KOPT-K1 (cell line): ENCODE results near the gene APOF.
A peak's percentile ranks its signal among the peaks of the same experiment; 100 is the strongest.
"Not testable (repeated sequence)": the region's sequence is repeated elsewhere in the genome, so short reads cannot be mapped to it uniquely, and the experiment has no call there.

ENCODE experiments used
- H3K27ac ChIP-seq: fragments of 200-600 bp; sonication (generic); 2 replicates; pipeline ENCODE4 v1.5.1; 2016; ENCODE audit warnings: antibody characterized with exemption, mild to moderate bottlenecking, low read depth, low read length; ENCODE audit not compliant: poor library complexity, severe bottlenecking
- H3K36me3 ChIP-seq: fragments of 200-600 bp; sonication (generic); 2 replicates; pipeline ENCODE4 v1.5.1; 2017; ENCODE audit warnings: antibody characterized with exemption, mild to moderate bottlenecking, low read length, moderate library complexity; ENCODE audit not compliant: insufficient read depth
- H3K9me3 ChIP-seq: fragments of 200-600 bp; sonication (generic); 2 replicates; pipeline ENCODE4 v1.5.1; 2017; ENCODE audit warnings: antibody characterized with exemption, low read length, mild to moderate bottlenecking; ENCODE audit not compliant: insufficient read depth, poor library complexity, severe bottlenecking

Gene APOF

DNA sequence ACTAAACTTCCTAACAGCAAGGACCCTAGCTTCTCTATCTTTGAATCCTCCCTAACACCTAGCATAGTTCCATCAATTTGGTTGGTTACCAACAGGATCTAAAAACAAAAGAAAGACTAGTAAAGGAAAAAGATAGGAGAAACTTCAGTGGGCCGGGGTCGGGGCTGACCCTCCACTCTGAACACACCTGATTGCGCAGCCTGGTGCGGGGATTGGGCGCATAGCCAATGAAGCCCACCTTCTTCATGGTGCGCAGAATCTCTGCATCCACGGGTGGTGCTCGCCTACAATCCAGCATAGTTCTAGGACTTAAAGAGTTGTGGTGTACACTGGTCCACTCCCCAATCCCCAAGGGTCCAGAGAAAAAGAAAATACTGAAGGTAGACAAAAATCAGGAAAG is 36.5 kb downstream of the APOF start:
- Histone ChIP-seq H3K9me3 (no peaks in the 10 kb centered on the region), H3K27ac (no peak overlapping the region), H3K36me3 (peaks cover 70% of the 10 kb centered on the region)

DNA sequence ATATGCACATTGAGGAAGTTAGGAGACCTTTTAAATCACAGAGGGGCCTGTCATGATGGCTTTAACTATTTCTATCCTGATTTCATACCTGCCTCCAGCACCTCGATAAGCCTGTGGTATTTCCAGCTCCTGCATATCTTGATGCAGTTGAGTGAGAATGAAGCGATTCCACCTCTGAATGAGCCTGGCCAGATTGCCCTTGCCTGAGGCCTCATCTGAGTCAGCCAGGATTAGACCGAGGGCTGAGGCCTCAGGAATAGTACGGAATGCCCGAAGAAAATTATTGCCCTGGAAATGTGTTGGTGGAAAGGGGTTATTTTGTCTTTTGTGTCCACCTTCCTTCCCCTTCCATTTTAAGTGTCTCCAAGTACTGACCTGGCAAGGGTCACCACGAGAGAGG is 38.5 kb downstream of the APOF start:
- no peak overlapping the region for H3K27ac ChIP-seq
- H3K9me3 ChIP-seq, result no peaks in the 10 kb centered on the region
- H3K36me3 ChIP-seq, result peaks cover 82% of the 10 kb centered on the region

DNA sequence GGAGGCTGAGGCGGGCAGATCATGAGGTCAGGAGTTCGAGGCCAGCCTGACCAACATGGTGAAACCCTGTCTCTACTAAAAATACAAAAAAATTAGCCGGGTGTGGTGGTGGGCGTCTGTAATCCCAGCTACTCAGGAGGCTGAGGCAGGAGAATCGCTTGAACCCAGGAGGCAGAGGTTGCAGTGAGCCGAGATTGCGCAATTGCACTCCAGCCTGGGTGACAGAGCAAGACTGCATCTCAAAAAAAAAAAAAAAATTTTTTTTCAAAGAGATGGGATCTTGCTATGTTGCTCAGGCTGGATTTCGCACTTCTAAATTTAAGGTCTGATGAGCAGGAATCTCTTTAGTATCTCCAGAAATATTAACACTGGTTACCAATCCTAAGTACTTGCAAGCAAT is 41.0 kb downstream of the APOF start:
- peaks cover 80% of the 10 kb centered on the region for H3K36me3 ChIP-seq
- not testable (repeated sequence) for H3K27ac ChIP-seq, H3K9me3 ChIP-seq

DNA sequence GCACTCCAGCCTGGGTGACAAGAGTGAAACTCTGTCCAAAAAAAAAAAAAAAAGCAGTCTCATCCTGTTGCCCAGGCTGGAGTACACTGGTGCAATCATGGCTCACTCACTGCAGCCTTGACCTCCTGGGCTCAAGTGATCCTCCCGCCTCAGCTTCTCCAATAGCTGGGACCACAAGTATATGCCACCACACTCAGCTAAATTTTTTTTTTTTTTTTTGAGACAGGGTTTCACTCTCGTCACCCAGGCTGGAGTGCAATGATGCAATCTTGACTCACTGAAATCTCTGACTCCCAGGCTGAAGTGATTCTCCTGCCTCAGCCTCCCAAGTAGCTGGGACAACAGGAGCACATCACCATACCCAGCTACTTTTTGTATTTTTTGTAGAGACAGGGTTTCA is 41.6 kb downstream of the APOF start:
- H3K36me3 ChIP-seq, result peaks cover 75% of the 10 kb centered on the region
- no peaks in the 10 kb centered on the region for H3K9me3 ChIP-seq
- no peak overlapping the region for H3K27ac ChIP-seq

DNA sequence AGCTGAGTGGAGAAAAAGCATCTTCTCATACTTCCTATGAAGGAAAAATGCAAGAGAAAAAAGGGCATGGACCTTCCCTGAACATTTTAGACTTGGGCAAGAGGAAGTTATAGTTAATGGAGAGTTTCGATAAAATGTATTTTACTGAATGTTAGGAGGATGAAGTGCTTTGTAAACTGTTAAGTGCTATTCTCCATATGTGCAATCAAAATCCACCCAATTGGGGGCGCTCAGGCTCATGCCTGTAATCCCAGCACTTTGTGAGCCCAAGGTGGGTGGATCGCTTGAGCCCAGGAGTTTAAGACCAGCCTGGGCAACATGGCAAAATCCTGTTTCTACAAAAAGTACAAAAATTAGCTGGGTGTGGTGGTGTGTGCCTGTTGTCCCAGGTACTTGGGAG is 45.0 kb downstream of the APOF start:
- Histone ChIP-seq H3K36me3 (peaks cover 59% of the 10 kb centered on the region), H3K27ac (no peak overlapping the region)

DNA sequence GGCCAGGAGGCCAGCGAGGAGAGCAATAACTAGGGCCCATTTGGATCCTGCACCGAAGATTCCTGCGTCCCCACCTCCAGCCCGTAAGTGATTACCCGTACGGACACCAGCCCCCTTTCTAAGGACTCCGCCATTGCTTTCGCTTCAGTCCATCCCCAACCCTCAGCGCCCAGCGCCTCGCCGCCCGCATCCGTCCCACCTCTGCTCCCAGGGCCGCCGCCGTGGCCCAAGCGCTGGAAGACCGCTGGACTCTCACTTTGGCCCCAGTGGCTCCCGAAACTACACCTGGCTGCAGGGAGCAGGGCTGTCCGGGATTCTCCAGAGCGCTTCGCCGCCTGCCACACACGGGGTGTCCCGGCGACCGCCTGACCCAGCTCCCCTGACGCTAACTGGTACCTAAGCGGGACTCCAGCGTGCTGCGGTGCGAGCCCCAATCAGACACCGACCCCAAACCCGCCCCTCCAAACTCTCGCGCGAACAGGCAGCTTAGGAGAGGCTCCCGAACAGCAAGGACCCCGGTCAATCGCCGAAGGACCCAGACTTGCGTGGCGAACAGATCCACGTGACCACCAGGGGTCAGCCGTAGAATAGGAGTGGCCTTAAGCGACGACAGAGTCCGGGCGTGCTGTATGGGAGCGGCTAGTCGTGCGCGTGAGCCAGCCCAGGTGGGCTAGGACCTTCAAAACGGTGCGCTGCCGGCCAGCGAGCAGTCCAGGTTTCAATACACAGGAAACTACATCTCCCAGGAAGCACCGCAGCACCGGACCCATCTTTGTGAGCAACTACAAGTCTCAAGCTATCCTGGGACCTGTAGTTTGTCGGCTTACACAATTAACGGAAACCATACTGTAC is 46.8 kb downstream of the APOF start, which contains the start of gene CNPY2:
TSS of gene CNPY2 (minus strand) at position 367 of the 852 bp plus-strand sequence. CDS start 771 bp downstream, outside the sequence.
- H3K27ac ChIP-seq, result peak within 1 kb of the TSS; percentile 85

More for the DNA sequence above, 45.0 kb downstream of the APOF start:
- H3K9me3 ChIP-seq, result no peaks in the 10 kb centered on the region

DNA sequence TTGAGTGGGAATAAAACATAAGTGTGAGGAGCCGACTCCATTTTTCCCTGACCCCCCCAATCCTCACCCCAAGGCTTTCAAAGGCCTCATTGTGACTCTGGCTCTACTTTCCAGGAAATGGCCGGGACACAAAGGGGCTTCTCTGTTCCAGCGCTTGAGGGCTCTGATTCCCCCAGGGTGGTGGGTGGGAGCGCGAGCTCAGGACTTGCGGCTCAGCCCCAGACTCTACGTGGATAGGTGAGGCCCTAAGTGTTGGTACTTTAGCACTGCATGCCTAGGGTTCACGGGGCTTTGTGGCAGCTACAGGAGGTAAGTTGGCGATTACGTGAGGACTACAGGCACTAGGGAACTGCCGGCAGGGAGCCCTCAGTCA is 47.4 kb downstream of the APOF start:
- Histone ChIP-seq H3K36me3 (peaks cover 63% of the 10 kb centered on the region), H3K9me3 (no peaks in the 10 kb centered on the region), H3K27ac (peak overlapping the region; percentile 85)

More for the DNA sequence above, 46.8 kb downstream of the APOF start, which contains the start of gene CNPY2:
- H3K36me3 ChIP-seq, result peaks cover 58% of the 10 kb centered on the region
- no peaks in the 10 kb centered on the region for H3K9me3 ChIP-seq

DNA sequence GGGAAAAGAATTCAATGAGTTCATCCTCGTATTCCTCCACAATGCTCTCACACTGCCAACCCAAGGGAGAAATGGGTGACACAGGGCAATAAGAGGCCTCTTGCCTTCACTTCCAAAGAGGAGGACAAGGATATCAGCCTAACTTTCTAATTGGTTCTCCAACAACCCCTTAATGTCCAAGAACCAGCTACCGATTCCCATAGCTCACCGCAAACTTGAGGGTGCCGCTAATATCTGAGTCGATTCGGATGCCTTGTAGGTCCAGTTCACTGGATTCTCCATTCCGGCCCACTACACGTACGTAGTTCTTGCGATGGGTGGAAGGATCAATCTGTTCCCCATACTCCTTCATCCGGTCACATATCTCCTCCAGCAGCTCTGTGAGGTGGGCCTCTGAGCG is 51.7 kb downstream of the APOF start:
- peaks cover 71% of the 10 kb centered on the region for H3K36me3 ChIP-seq
- H3K27ac ChIP-seq, result no peak overlapping the region
- H3K9me3 ChIP-seq, result no peaks in the 10 kb centered on the region
